ENCODE measurements around the gene GP5. TPM values are rescaled to one million over a fixed set of nuclear protein-coding genes. Genes with fewer than 3 reads are reported as not detected.
A peak's percentile ranks its signal among the peaks of the same experiment; 100 is the strongest.

Gene GP5
- total RNA-seq, 5 donors from 2014 or later (not counting 1 experiment from before 2014, with no cell fraction given), result 5.1 to 8.4 (median 6.3) TPM

- peak overlapping the region; percentile 47 for H3K27ac ChIP-seq (ENCODE audit: low read length)
- CTCF ChIA-PET, result interaction anchor here (0.6 to 3.0 kb wide), 6 partner anchors 10 to 63 kb away, joined by 3 to 10 read pairs (median 6); no protein-coding TSS in a partner anchor
- 2% methylated on average over 73 of the region's 73 CpGs for WGBS (ENCODE audit: insufficient coverage)
- DNase-seq (peak; percentile 5 to 67 (median 44)), ATAC-seq (replicated peaks in 1 of 4) (peak; percentile 56 to 64 (median 61))
- no peaks in the 10 kb centered on the region for H3K36me3 ChIP-seq (ENCODE audit: control insufficient read depth in 2 of 2, extremely low read depth in 1 of 2, insufficient read depth in 1 of 2, low read length in 1 of 2)
- H3K27me3 Mint-ChIP-seq, result peaks cover 0 to 19% of the 10 kb centered on the region in 2 donors
- H3K4me1 ChIP-seq (ENCODE audit: control insufficient read depth in 1 of 2, extremely low read depth in 1 of 2, insufficient read depth in 2 of 2, low read length in 2 of 2), result peaks cover 9 to 44% of the 10 kb centered on the region in 2 experiments
- no peaks in the 10 kb centered on the region for H3K36me3 Mint-ChIP-seq
- H3K27me3 ChIP-seq (replicated peaks in 1 of 2; ENCODE audit: control insufficient read depth in 2 of 2, extremely low read depth in 1 of 2, insufficient read depth in 2 of 2, low read length in 1 of 2), result peaks cover 0 to 20% of the 10 kb centered on the region in 2 experiments
- no peaks in the 10 kb centered on the region for H3K9me3 ChIP-seq
- H3K4me3 ChIP-seq (ENCODE audit: control insufficient read depth in 1 of 2, extremely low read depth in 1 of 2, low read length in 1 of 2), result peak overlapping the region; percentile 55 to 79
- POLR2A ChIA-PET, result no interaction called here
- H3K4me1 Mint-ChIP-seq, result peaks cover 45 to 56% (median 55%) of the 10 kb centered on the region in 3 donors
- H3K27ac Mint-ChIP-seq, result peak overlapping the region; percentile 86 to 94
- no peaks in the 10 kb centered on the region for H3K9me3 Mint-ChIP-seq
- H3K4me3 Mint-ChIP-seq, result peak overlapping the region; percentile 82 to 95 (median 88)
Observed at GRCh38 chr3:194396859-194397756, 2.0 kb downstream of the GP5 start.

GRCh38 chr3:194396539-194396858, 2.6 kb downstream of the GP5 start:
- peak overlapping the region; percentile 41 for H3K27ac ChIP-seq (ENCODE audit: low read length)
- H3K27ac Mint-ChIP-seq, result peak overlapping the region; percentile 84 to 88
- peaks cover 45 to 56% (median 55%) of the 10 kb centered on the region in 3 donors for H3K4me1 Mint-ChIP-seq
- H3K9me3 ChIP-seq, result no peaks in the 10 kb centered on the region
- no peak for ATAC-seq (replicated peaks in 1 of 4)
- ChIA-PET POLR2A (no interaction called here), CTCF (interaction anchor here (0.6 to 1.8 kb wide), 4 partner anchors 11 to 63 kb away, joined by 3 to 10 read pairs (median 6); no protein-coding TSS in a partner anchor)
- H3K4me3 ChIP-seq (ENCODE audit: control insufficient read depth in 1 of 2, extremely low read depth in 1 of 2, low read length in 1 of 2), result peak overlapping the region; percentile 55 to 79
- no peaks in the 10 kb centered on the region for H3K36me3 ChIP-seq (ENCODE audit: control insufficient read depth in 2 of 2, extremely low read depth in 1 of 2, insufficient read depth in 1 of 2, low read length in 1 of 2)
- WGBS (ENCODE audit: insufficient coverage), result 12% methylated on average over 12 of the region's 13 CpGs
- peaks cover 0 to 20% of the 10 kb centered on the region in 2 experiments for H3K27me3 ChIP-seq (replicated peaks in 1 of 2; ENCODE audit: control insufficient read depth in 2 of 2, extremely low read depth in 1 of 2, insufficient read depth in 2 of 2, low read length in 1 of 2)
- H3K36me3 Mint-ChIP-seq, result no peaks in the 10 kb centered on the region
- no peaks in the 10 kb centered on the region for H3K9me3 Mint-ChIP-seq
- DNase-seq, result no peak
- H3K4me3 Mint-ChIP-seq, result peak overlapping the region; percentile 74 to 95 (median 77)
- H3K27me3 Mint-ChIP-seq, result peaks cover 0 to 19% of the 10 kb centered on the region in 2 donors
- H3K4me1 ChIP-seq (ENCODE audit: control insufficient read depth in 1 of 2, extremely low read depth in 1 of 2, insufficient read depth in 2 of 2, low read length in 2 of 2), result peaks cover 9 to 44% of the 10 kb centered on the region in 2 experiments

DNA sequence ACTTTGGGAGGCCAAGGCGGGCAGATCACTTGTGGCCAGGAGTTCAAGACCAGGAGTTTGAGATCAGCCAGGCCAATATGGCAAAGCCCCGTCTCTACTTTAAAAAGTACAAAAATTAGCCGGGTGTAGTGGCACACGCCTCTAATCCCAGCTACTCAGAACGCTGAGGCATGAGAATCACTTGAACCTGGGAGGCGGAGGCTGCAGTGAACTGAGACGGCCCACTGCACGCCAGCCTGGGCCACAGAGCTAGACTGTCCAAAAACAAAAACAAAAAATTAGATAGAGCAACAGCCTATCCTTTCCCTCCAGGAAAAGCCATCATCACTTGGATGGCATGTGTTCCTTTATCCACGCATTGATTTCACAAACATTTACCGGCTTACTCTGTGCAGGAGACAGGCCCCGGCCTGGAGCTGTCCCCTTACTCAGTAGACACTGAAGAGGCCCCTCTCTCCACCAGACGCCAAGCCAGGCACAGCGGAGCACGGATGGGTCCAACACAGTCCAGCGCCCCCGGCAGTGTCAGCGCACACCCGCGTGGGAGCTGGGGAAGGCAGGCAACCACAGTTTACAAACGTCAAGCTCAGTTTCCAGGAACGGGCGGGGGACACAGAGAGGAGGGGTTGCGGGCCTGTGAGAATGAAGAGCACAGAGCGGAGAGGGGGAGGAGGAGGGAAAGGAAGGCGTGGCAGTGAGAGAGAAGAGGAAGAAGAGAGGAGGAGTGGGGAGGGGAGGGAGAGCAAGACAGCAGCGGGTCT, 3.1 kb downstream of the GP5 start:
- H3K4me3 ChIP-seq (ENCODE audit: control insufficient read depth in 1 of 2, extremely low read depth in 1 of 2, low read length in 1 of 2), result peak overlapping the region; percentile 55 to 79
- CTCF ChIA-PET, result interaction anchor here (0.5 to 1.8 kb wide), 7 partner anchors 12 to 875 kb away, joined by 3 to 10 read pairs (median 6); partner anchors contain the start of gene XXYLT1 (in 1 of the 2)
- Mint-ChIP-seq H3K27ac (peak overlapping the region; percentile 84 to 88), H3K4me1 (peaks cover 45 to 56% (median 55%) of the 10 kb centered on the region in 3 donors), H3K36me3 (no peaks in the 10 kb centered on the region), H3K9me3 (peaks cover 0 to 5% (median 1%) of the 10 kb centered on the region in 3 donors), H3K27me3 (peaks cover 0 to 19% of the 10 kb centered on the region in 2 donors), H3K4me3 (peak overlapping the region; percentile 74 to 95 (median 77))
- H3K4me1 ChIP-seq (ENCODE audit: control insufficient read depth in 1 of 2, extremely low read depth in 1 of 2, insufficient read depth in 2 of 2, low read length in 2 of 2), result peaks cover 9 to 40% of the 10 kb centered on the region in 2 experiments
- DNase-seq, result peak; percentile 22 to 83 (median 67)
- no peaks in the 10 kb centered on the region for H3K9me3 ChIP-seq
- POLR2A ChIA-PET, result interaction anchor here in 1 of 2 donors (0.6 kb wide), 3 partner anchors 15 to 613 kb away, joined by 3 to 7 read pairs (median 5); no protein-coding TSS in a partner anchor
- 42% methylated on average over 25 of the region's 26 CpGs for WGBS (ENCODE audit: insufficient coverage)
- peak; percentile 63 to 79 (median 68) for ATAC-seq (replicated peaks in 1 of 4)
- no peaks in the 10 kb centered on the region for H3K36me3 ChIP-seq (ENCODE audit: control insufficient read depth in 2 of 2, extremely low read depth in 1 of 2, insufficient read depth in 1 of 2, low read length in 1 of 2)
- H3K27me3 ChIP-seq (replicated peaks in 1 of 2; ENCODE audit: control insufficient read depth in 2 of 2, extremely low read depth in 1 of 2, insufficient read depth in 2 of 2, low read length in 1 of 2), result peaks cover 0 to 20% of the 10 kb centered on the region in 2 experiments
- no peak overlapping the region for H3K27ac ChIP-seq (ENCODE audit: low read length)

DNA sequence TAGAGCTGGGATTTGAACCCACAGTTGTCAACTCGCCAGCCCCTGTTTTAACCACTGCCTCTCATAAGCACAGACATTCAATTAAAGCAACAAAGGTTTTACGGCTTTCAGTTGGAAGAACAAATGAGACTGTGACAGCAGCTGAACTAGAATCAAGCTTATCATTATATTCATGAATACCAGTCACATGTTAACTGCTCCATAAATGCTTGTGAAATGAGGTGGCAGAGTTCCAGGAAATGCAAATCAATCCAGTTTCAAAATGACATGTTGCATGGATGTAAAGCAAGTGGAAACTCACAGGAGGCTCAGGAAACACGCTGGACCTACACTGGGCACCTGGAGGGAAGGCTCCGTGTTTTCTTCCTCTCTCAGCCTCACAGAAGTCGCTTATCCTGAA, 3.9 kb downstream of the GP5 start:
- ATAC-seq (replicated peaks in 1 of 4), result no peak
- Mint-ChIP-seq H3K4me1 (peaks cover 45 to 56% (median 53%) of the 10 kb centered on the region in 3 donors), H3K36me3 (no peaks in the 10 kb centered on the region), H3K9me3 (peaks cover 4 to 13% (median 7%) of the 10 kb centered on the region in 3 donors), H3K27me3 (peaks cover 0 to 19% of the 10 kb centered on the region in 2 donors), H3K27ac (peak overlapping the region; percentile 19 to 84), H3K4me3 (peak overlapping the region; percentile 22 to 95 (median 77))
- Histone ChIP-seq H3K9me3 (no peaks in the 10 kb centered on the region), H3K27me3 (replicated peaks in 1 of 2; ENCODE audit: control insufficient read depth in 2 of 2, extremely low read depth in 1 of 2, insufficient read depth in 2 of 2, low read length in 1 of 2) (peaks cover 0 to 20% of the 10 kb centered on the region in 2 experiments), H3K4me1 (ENCODE audit: control insufficient read depth in 1 of 2, extremely low read depth in 1 of 2, insufficient read depth in 2 of 2, low read length in 2 of 2) (peaks cover 9 to 40% of the 10 kb centered on the region in 2 experiments), H3K36me3 (ENCODE audit: control insufficient read depth in 2 of 2, extremely low read depth in 1 of 2, insufficient read depth in 1 of 2, low read length in 1 of 2) (no peaks in the 10 kb centered on the region), H3K4me3 (ENCODE audit: control insufficient read depth in 1 of 2, extremely low read depth in 1 of 2, low read length in 1 of 2) (no peak overlapping the region), H3K27ac (ENCODE audit: low read length) (no peak overlapping the region)
- ChIA-PET CTCF (interaction anchor here in 1 of 2 donors (1.1 kb wide), 1 partner anchor 59 kb away, joined by 6 read pairs; no protein-coding TSS in a partner anchor), POLR2A (interaction anchor here (0.6 kb wide), 2 partner anchors 14 to 293 kb away, joined by 3 read pairs; no protein-coding TSS in a partner anchor)
- 82% methylated on average over 2 of the region's 5 CpGs for WGBS (ENCODE audit: insufficient coverage)
- no peak for DNase-seq

DNA sequence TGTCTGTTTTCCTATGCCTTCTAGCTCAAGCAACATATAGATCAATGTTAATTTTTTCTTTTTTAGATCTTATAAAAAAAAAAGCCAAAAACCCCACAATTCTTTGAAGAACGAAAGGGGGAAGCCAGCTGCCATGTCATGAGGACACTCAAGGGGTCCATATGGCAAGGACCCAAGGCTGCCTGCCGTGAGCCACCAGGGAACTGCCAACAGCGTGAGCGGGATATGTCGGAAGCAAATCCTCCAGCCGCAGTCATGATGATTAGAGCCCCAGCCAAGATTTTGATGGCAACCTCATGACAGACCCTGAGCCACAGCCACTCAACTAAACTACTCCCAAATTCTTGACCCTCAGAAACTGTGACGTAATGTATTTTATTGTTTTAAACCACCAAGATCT, 6.5 kb downstream of the GP5 start:
- DNase-seq, result no peak
- Histone ChIP-seq H3K36me3 (ENCODE audit: control insufficient read depth in 2 of 2, extremely low read depth in 1 of 2, insufficient read depth in 1 of 2, low read length in 1 of 2) (no peaks in the 10 kb centered on the region), H3K4me1 (ENCODE audit: control insufficient read depth in 1 of 2, extremely low read depth in 1 of 2, insufficient read depth in 2 of 2, low read length in 2 of 2) (peaks cover 0 to 23% of the 10 kb centered on the region in 2 experiments), H3K27ac (ENCODE audit: low read length) (no peak overlapping the region), H3K4me3 (ENCODE audit: control insufficient read depth in 1 of 2, extremely low read depth in 1 of 2, low read length in 1 of 2) (no peak overlapping the region), H3K9me3 (no peaks in the 10 kb centered on the region), H3K27me3 (replicated peaks in 1 of 2; ENCODE audit: control insufficient read depth in 2 of 2, extremely low read depth in 1 of 2, insufficient read depth in 2 of 2, low read length in 1 of 2) (peaks cover 0 to 14% of the 10 kb centered on the region in 2 experiments)
- H3K36me3 Mint-ChIP-seq, result peaks cover 2% of the 10 kb centered on the region
- no peak for ATAC-seq (replicated peaks in 1 of 4)
- peaks cover 0 to 8% of the 10 kb centered on the region in 2 donors for H3K27me3 Mint-ChIP-seq
- peaks cover 4 to 17% (median 7%) of the 10 kb centered on the region in 3 donors for H3K9me3 Mint-ChIP-seq
- no peak overlapping the region for H3K4me3 Mint-ChIP-seq
- H3K27ac Mint-ChIP-seq, result no peak overlapping the region
- peaks cover 22 to 30% (median 27%) of the 10 kb centered on the region in 3 donors for H3K4me1 Mint-ChIP-seq
- ChIA-PET CTCF (no interaction called here), POLR2A (interaction anchor here in 1 of 2 donors (0.7 kb wide), 1 partner anchor 9 kb away, joined by 4 read pairs; no protein-coding TSS in a partner anchor)
- WGBS (ENCODE audit: insufficient coverage), result 98% methylated on average over 4 of the region's 7 CpGs
